Effector memory CD8-positive, alpha-beta T cell (primary cell): ENCODE measurements around the gene EPHB1.

Experiments
- ATAC-seq: fragments of 150-1000 bp; cut with Tn5 transposase; replicated peaks from 2 replicates; pipeline ENCODE4 v1.10.0; 2021; ENCODE audit warnings: mild to moderate bottlenecking, moderate library complexity
- DNase-seq, 3 experiments: peaks; one replicate each; pipeline ENCODE4 v3.0.0; 2021
- H3K27ac Mint-ChIP-seq, 2 donors: one replicate each; pipeline ENCODE4 v1.8.0; 2022; ENCODE audit warnings: mild to moderate bottlenecking in 2 of 2, mixed read lengths in 2 of 2, moderate library complexity in 2 of 2
- H3K27me3 Mint-ChIP-seq, 2 donors: one replicate each; pipeline ENCODE4 v1.8.0; 2022; ENCODE audit warnings: mixed read lengths in 2 of 2
- H3K36me3 Mint-ChIP-seq: one replicate; pipeline ENCODE4 v1.8.0; 2022; ENCODE audit warnings: mild to moderate bottlenecking, moderate library complexity, mixed read lengths; ENCODE audit not compliant: insufficient read depth
- H3K4me1 Mint-ChIP-seq, 2 donors: one replicate each; pipeline ENCODE4 v1.8.0; 2022; ENCODE audit warnings: low read depth in 2 of 2, mixed read lengths in 2 of 2
- H3K4me3 Mint-ChIP-seq, 2 donors: one replicate each; pipeline ENCODE4 v1.8.0; 2022; ENCODE audit warnings: mild to moderate bottlenecking in 2 of 2, mixed read lengths in 2 of 2, moderate library complexity in 2 of 2
- H3K9me3 Mint-ChIP-seq, 2 donors: one replicate each; pipeline ENCODE4 v1.8.0; 2022; ENCODE audit warnings: mixed read lengths in 2 of 2

Gene EPHB1

GRCh38 chr3:135075157-135075556, 280.1 kb downstream of the EPHB1 start:
- no peak overlapping the region for H3K4me3 Mint-ChIP-seq
- no peaks in the 10 kb centered on the region for H3K4me1 Mint-ChIP-seq
- no peak for ATAC-seq
- DNase-seq, result no peak
- no peak overlapping the region for H3K27ac Mint-ChIP-seq
- no peaks in the 10 kb centered on the region for H3K27me3 Mint-ChIP-seq
- H3K9me3 Mint-ChIP-seq, result peaks cover 2 to 7% of the 10 kb centered on the region in 2 donors
- H3K36me3 Mint-ChIP-seq, result no peaks in the 10 kb centered on the region

DNA sequence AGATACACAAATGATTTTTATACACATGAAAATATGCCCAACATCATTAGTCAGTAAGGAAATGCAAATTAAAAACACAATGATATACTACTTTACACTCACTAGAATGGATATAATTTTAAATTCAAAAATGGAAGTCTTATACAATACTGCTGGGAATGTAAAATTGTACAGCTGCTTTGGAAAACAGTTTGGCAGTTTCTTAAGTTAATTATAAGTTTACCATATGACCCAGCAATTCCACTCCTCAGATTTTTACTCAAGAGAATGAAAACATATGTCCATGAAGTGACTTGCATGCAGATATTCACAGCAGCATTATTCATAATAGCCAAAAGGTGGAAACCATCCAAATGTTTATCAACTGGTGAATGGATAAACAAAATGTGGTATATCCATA, 281.3 kb downstream of the EPHB1 start:
- Mint-ChIP-seq H3K4me3 (no peak overlapping the region), H3K27me3 (no peaks in the 10 kb centered on the region), H3K36me3 (no peaks in the 10 kb centered on the region), H3K27ac (no peak overlapping the region), H3K4me1 (no peaks in the 10 kb centered on the region), H3K9me3 (peaks cover 2 to 7% of the 10 kb centered on the region in 2 donors)
- DNase-seq, result no peak
- ATAC-seq, result no peak

- H3K4me3 Mint-ChIP-seq, result no peak overlapping the region
Observed at GRCh38 chr3:135077186-135077585, 282.1 kb downstream of the EPHB1 start.

GRCh38 chr3:135078283-135078682, 283.2 kb downstream of the EPHB1 start:
- DNase-seq (no peak), ATAC-seq (no peak)
- Mint-ChIP-seq H3K4me1 (no peaks in the 10 kb centered on the region), H3K27me3 (no peaks in the 10 kb centered on the region), H3K27ac (no peak overlapping the region), H3K9me3 (peaks cover 2 to 10% of the 10 kb centered on the region in 2 donors), H3K4me3 (no peak overlapping the region), H3K36me3 (no peaks in the 10 kb centered on the region)

More at GRCh38 chr3:135077186-135077585, 282.1 kb downstream of the EPHB1 start:
- Mint-ChIP-seq H3K27me3 (no peaks in the 10 kb centered on the region), H3K4me1 (no peaks in the 10 kb centered on the region), H3K36me3 (no peaks in the 10 kb centered on the region), H3K9me3 (peaks cover 2 to 7% of the 10 kb centered on the region in 2 donors), H3K27ac (no peak overlapping the region)
- ATAC-seq (no peak), DNase-seq (no peak)

GRCh38 chr3:135079095-135079494, 284.0 kb downstream of the EPHB1 start:
- H3K4me3 Mint-ChIP-seq, result no peak overlapping the region
- no peaks in the 10 kb centered on the region for H3K27me3 Mint-ChIP-seq
- DNase-seq, result no peak
- no peaks in the 10 kb centered on the region for H3K4me1 Mint-ChIP-seq
- H3K27ac Mint-ChIP-seq, result no peak overlapping the region
- no peaks in the 10 kb centered on the region for H3K36me3 Mint-ChIP-seq
- no peak for ATAC-seq
- H3K9me3 Mint-ChIP-seq, result peaks cover 2 to 10% of the 10 kb centered on the region in 2 donors

DNA sequence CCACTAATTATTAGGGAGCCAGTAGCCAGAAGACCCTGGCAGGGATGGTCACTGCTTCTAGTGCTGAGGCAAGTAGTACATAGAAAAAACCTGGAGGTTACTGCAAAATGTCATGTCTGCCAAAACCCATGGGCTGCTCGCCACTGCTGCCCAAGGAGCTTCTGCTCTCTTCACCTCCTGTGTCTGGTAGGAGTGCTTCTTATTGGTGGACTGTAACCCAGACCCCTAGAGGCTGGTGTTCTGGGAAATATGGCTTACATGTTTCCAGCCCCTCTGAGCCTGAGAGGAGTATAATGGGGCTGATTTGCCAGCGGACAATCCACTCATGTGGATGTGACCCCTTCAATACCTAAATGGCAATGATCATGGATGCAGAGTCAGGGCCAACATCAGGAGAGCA, 286.4 kb downstream of the EPHB1 start:
- Mint-ChIP-seq H3K9me3 (peaks cover 2 to 10% of the 10 kb centered on the region in 2 donors), H3K4me1 (no peaks in the 10 kb centered on the region), H3K36me3 (no peaks in the 10 kb centered on the region), H3K27me3 (no peaks in the 10 kb centered on the region), H3K27ac (no peak overlapping the region), H3K4me3 (no peak overlapping the region)
- ATAC-seq (no peak), DNase-seq (no peak)

DNA sequence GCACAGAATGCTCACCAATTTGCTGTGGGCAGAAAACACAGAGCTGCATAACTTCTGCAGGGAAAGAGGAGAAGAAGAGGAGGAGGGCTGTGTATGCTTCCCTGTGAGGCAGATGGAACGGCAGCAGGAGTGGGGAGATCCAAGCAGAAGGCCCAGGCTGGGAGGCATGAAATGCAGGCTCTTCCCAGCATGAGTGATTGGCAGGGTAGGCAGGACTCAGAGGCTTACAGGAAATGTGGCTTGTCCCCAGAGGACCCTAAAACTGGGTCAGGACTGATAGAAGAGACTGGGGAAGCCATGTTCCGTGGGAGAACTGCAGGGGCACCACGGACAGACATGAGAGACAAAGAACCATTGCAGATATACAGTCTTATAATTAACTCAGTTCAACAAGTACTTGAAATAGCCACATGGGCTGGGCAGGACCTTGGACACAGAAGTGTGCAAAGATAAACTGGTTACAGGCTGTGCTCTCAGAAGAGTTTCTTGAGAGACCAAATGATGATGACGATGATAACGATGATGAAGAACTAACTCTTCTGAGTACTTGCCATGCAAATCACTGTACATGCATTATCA, 286.9 kb downstream of the EPHB1 start:
- no peak for DNase-seq
- peaks cover 0 to 10% of the 10 kb centered on the region in 2 donors for H3K9me3 Mint-ChIP-seq
- no peaks in the 10 kb centered on the region for H3K4me1 Mint-ChIP-seq
- no peaks in the 10 kb centered on the region for H3K27me3 Mint-ChIP-seq
- no peak overlapping the region for H3K27ac Mint-ChIP-seq
- no peak for ATAC-seq
- H3K36me3 Mint-ChIP-seq, result no peaks in the 10 kb centered on the region
- H3K4me3 Mint-ChIP-seq, result no peak overlapping the region

DNA sequence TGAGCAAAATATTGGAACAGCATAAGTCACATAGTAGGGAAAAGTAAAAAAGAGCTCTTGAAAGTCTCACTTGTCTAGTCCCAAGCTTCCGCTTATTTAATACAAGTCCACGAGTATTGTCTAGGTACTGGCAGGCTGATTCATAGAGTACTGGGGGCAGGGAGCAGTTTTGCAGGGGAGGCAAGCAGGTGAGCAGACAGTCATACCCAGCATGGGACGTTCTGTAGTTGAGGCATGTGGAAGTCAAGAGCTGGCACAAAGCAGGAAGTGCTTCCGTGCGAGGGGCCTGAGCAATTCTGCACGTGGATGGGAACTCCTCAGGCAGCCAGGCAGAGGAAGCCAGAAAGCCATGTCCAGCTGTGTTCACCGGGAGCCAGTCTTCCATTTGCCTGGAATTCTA, 287.6 kb downstream of the EPHB1 start:
- ATAC-seq (no peak), DNase-seq (no peak)
- Mint-ChIP-seq H3K27me3 (no peaks in the 10 kb centered on the region), H3K27ac (no peak overlapping the region), H3K36me3 (no peaks in the 10 kb centered on the region), H3K4me1 (no peaks in the 10 kb centered on the region), H3K4me3 (no peak overlapping the region), H3K9me3 (peaks cover 0 to 10% of the 10 kb centered on the region in 2 donors)

DNA sequence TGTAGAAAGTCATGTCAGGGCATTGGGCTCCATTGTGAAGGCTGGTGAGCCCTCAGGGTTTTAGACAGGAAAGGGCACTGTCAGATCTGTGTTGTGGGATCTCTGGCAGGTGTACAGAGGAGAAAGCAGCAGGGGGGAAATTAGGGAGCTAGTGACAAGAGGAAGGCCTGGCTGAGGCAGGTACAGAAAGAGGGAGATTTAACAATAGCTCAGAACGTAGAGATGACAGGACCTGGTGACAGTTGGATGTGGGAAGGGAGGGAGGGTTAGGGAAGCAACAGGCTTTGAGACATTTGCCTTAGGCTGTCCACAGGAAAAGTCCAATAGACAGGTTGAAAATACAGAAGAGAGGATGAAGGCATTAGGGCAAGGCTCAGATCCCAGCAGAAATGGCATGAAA, 288.1 kb downstream of the EPHB1 start:
- Mint-ChIP-seq H3K9me3 (peaks cover 0 to 10% of the 10 kb centered on the region in 2 donors), H3K27ac (no peak overlapping the region), H3K4me1 (no peaks in the 10 kb centered on the region), H3K27me3 (no peaks in the 10 kb centered on the region), H3K4me3 (no peak overlapping the region), H3K36me3 (no peaks in the 10 kb centered on the region)
- no peak for ATAC-seq
- DNase-seq, result no peak

DNA sequence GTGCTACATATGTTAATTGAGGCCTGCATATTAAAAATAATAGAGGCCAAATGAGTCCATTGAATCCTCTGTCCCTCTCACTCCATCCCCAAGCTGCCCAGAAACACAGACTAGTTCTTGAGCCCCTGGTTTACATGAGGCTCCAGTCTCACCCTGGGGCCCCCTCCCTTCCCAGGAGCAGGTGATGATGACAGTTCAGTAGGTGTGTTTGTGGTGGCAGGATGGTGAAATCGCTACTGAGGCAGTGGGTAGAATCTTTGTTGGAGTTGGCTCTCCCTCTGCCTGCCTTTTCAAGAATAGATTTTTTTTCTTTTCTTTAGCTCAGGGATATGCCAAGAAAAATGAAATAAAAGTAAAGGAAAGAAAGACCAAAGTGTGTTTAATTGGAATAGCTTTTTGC, 288.7 kb downstream of the EPHB1 start:
- Mint-ChIP-seq H3K36me3 (no peaks in the 10 kb centered on the region), H3K27ac (no peak overlapping the region), H3K4me1 (no peaks in the 10 kb centered on the region), H3K9me3 (peaks cover 0 to 10% of the 10 kb centered on the region in 2 donors), H3K27me3 (no peaks in the 10 kb centered on the region), H3K4me3 (no peak overlapping the region)
- DNase-seq (no peak), ATAC-seq (no peak)

DNA sequence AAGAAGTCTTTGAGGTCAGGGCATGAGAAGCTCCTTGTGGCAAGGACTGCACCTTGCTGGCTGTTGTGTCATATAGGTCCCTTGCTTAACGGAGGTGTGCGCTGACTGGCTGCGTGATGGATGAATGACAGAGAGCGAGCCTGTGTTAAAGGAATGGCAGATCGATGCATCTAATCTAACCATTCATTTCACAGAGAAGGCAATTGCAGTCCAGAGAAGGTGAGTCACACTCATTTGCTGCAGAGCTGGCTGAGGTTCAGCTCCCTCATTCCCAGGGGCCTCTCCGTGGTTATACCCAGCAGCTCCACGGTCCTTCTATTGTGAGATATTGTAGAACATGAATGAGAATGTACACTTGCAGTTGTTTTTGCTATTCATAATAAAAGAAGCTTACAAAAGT, 289.3 kb downstream of the EPHB1 start:
- DNase-seq (no peak), ATAC-seq (no peak)
- no peaks in the 10 kb centered on the region for H3K4me1 Mint-ChIP-seq
- H3K27me3 Mint-ChIP-seq, result no peaks in the 10 kb centered on the region
- H3K36me3 Mint-ChIP-seq, result no peaks in the 10 kb centered on the region
- no peak overlapping the region for H3K4me3 Mint-ChIP-seq
- H3K27ac Mint-ChIP-seq, result no peak overlapping the region
- peaks cover 0 to 10% of the 10 kb centered on the region in 2 donors for H3K9me3 Mint-ChIP-seq

DNA sequence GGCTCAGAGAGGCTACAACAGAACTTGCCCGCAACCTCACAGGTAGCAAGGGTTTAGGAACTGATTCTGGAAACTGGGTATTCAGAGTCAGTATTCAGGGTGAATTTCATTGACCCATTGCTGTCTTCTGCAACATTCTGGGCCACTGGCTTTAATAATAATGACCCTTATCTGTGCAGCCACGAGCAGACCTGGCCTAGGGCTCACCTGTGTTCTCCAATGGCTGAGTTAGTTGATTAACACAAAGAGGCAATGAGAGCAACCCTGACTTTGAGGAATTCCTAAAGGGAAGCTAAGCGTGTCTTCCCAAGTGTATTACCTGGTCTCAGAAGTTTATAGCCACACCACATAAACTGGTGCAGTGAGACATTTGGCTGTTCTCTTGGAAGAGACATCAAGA, 289.9 kb downstream of the EPHB1 start:
- Mint-ChIP-seq H3K9me3 (peaks cover 0 to 10% of the 10 kb centered on the region in 2 donors), H3K36me3 (no peaks in the 10 kb centered on the region), H3K4me3 (no peak overlapping the region), H3K27ac (no peak overlapping the region), H3K4me1 (no peaks in the 10 kb centered on the region), H3K27me3 (no peaks in the 10 kb centered on the region)
- no peak for DNase-seq
- no peak for ATAC-seq

- no peaks in the 10 kb centered on the region for H3K27me3 Mint-ChIP-seq
Observed at GRCh38 chr3:135085652-135086436, 290.8 kb downstream of the EPHB1 start.

GRCh38 chr3:135087782-135088181, 292.7 kb downstream of the EPHB1 start:
- H3K4me1 Mint-ChIP-seq, result no peaks in the 10 kb centered on the region
- peaks cover 2% of the 10 kb centered on the region for H3K36me3 Mint-ChIP-seq
- no peaks in the 10 kb centered on the region for H3K27me3 Mint-ChIP-seq
- no peak overlapping the region for H3K4me3 Mint-ChIP-seq
- no peak for ATAC-seq
- peaks cover 0 to 3% of the 10 kb centered on the region in 2 donors for H3K9me3 Mint-ChIP-seq
- no peak overlapping the region for H3K27ac Mint-ChIP-seq
- DNase-seq, result no peak

More at GRCh38 chr3:135085652-135086436, 290.8 kb downstream of the EPHB1 start:
- Mint-ChIP-seq H3K36me3 (no peaks in the 10 kb centered on the region), H3K27ac (no peak overlapping the region), H3K4me3 (no peak overlapping the region), H3K9me3 (peaks cover 0 to 10% of the 10 kb centered on the region in 2 donors), H3K4me1 (no peaks in the 10 kb centered on the region)
- DNase-seq (no peak), ATAC-seq (no peak)
